IMR-90 (cell line): ENCODE results near the gene RABEP1. TPM values are rescaled to one million over a fixed set of nuclear protein-coding genes. Genes with fewer than 3 reads are reported as not detected.

ENCODE experiments used
- ATAC-seq: fragments of 200-7000 bp; cut with Tn5 transposase; 2 replicates; pipeline ENCODE4 v1.9.1; 2020; ENCODE audit warnings: low read depth, mild to moderate bottlenecking, moderate library complexity
- BruUV-seq: library from RNA; stranded (reverse); fragments of 400-500 nt; replicated peaks from 2 replicates; lab custom pipeline; 2021; lab: Mats Ljungman, UMichigan
- CTCF ChIA-PET: fragments of 300-600 bp; formaldehyde crosslinking; extraction: SDS; loops from one replicate; lab custom pipeline; 2021; ENCODE audit warnings: antibody characterized with exemption; lab: Yijun Ruan, JAX
- POLR2A ChIA-PET: fragments of 300-600 bp; sonication (Branson Sonifier 250); formaldehyde crosslinking; loops from one replicate; lab custom pipeline; 2022; ENCODE audit warnings: antibody characterized with exemption; ENCODE audit not compliant: unreplicated experiment; lab: Charles Lee
- DNase-seq: peaks from one replicate; pipeline ENCODE4 v3.0.0; 2013
- H2AFZ ChIP-seq: replicated peaks from 2 replicates; pipeline ENCODE3; 2013; ENCODE audit warnings: low read length, mild to moderate bottlenecking; ENCODE audit not compliant: poor library complexity
- H2AK5ac ChIP-seq: 2 replicates; pipeline ENCODE4 v1.6.1; 2013; ENCODE audit warnings: low read depth, low read length, inconsistent platforms
- H2AK9ac ChIP-seq: replicated peaks from 2 replicates; pipeline ENCODE3; 2013; ENCODE audit warnings: mild to moderate bottlenecking, low read depth, low read length, moderate library complexity; ENCODE audit not compliant: poor library complexity
- H2BK120ac ChIP-seq: 2 replicates; pipeline ENCODE4 v1.6.1; 2013; ENCODE audit warnings: low read depth, low read length, inconsistent platforms
- H2BK15ac ChIP-seq: 3 replicates; pipeline ENCODE4 v1.6.1; 2013; ENCODE audit warnings: low read depth, low read length, inconsistent platforms
- H2BK20ac ChIP-seq: 2 replicates; pipeline ENCODE4 v1.6.1; 2013; ENCODE audit warnings: low read depth, mild to moderate bottlenecking, inconsistent platforms, low read length, moderate library complexity
- H2BK5ac ChIP-seq: 2 replicates; pipeline ENCODE4 v1.6.1; 2013; ENCODE audit warnings: mild to moderate bottlenecking, low read depth, low read length, inconsistent platforms; ENCODE audit not compliant: poor library complexity, severe bottlenecking
- H3K14ac ChIP-seq: replicated peaks from 2 replicates; pipeline ENCODE4 v1.6.1; 2013; ENCODE audit warnings: low read depth, low read length, inconsistent platforms
- H3K18ac ChIP-seq: 2 replicates; pipeline ENCODE4 v1.6.1; 2013; ENCODE audit warnings: low read depth, low read length, control low read depth
- H3K23ac ChIP-seq: 2 replicates; pipeline ENCODE4 v1.6.1; 2013; ENCODE audit warnings: low read depth, low read length, inconsistent platforms
- H3K27ac ChIP-seq: 2 replicates; pipeline ENCODE4 v1.5.1; 2013; ENCODE audit warnings: mild to moderate bottlenecking, control low read depth, low read length; ENCODE audit not compliant: insufficient read depth
- H3K27me3 ChIP-seq: 2 replicates; pipeline ENCODE4 v1.6.1; 2013; ENCODE audit warnings: low read length; ENCODE audit not compliant: control insufficient read depth, insufficient read depth
- H3K36me3 ChIP-seq: 2 replicates; pipeline ENCODE4 v1.6.1; 2013; ENCODE audit warnings: low read length, mixed read lengths; ENCODE audit not compliant: control insufficient read depth, insufficient read depth
- H3K4ac ChIP-seq: 2 replicates; pipeline ENCODE4 v1.6.1; 2013; ENCODE audit warnings: low read depth, low read length, inconsistent platforms
- H3K4me1 ChIP-seq: 2 replicates; pipeline ENCODE4 v1.6.1; 2013; ENCODE audit warnings: low read length, mixed read lengths; ENCODE audit not compliant: control insufficient read depth, insufficient read depth
- H3K4me2 ChIP-seq: 2 replicates; pipeline ENCODE4 v1.6.1; 2013; ENCODE audit warnings: low read depth, mild to moderate bottlenecking, control low read depth, low read length, moderate library complexity
- H3K4me3 ChIP-seq: 2 replicates; pipeline ENCODE4 v1.5.1; 2013; ENCODE audit warnings: low read depth, mild to moderate bottlenecking, control low read depth, low read length, moderate library complexity; ENCODE audit not compliant: insufficient read depth
- H3K56ac ChIP-seq: 2 replicates; pipeline ENCODE4 v1.6.1; 2013; ENCODE audit warnings: low read length, inconsistent platforms; ENCODE audit not compliant: insufficient read depth; ENCODE audit errors: extremely low read depth
- H3K79me1 ChIP-seq, 2 experiments: 2 replicates each; pipeline ENCODE4 v1.6.1; 2013; ENCODE audit warnings: low read length in 2 of 2, inconsistent platforms in 1 of 2, low read depth in 1 of 2
- H3K9ac ChIP-seq: 2 replicates; pipeline ENCODE4 v1.6.1; 2013; ENCODE audit warnings: low read depth, low read length, control low read depth
- H3K9me1 ChIP-seq: 2 replicates; pipeline ENCODE4 v1.6.1; 2013; ENCODE audit warnings: low read length, inconsistent platforms; ENCODE audit not compliant: insufficient read depth
- H3K9me3 ChIP-seq: 2 replicates; pipeline ENCODE4 v1.6.1; 2013; ENCODE audit warnings: low read length; ENCODE audit not compliant: control insufficient read depth, insufficient read depth
- H4K20me1 ChIP-seq: 2 replicates; pipeline ENCODE4 v1.6.1; 2013; ENCODE audit warnings: low read length, inconsistent platforms; ENCODE audit not compliant: insufficient read depth
- H4K5ac ChIP-seq: 2 replicates; pipeline ENCODE4 v1.6.1; 2013; ENCODE audit warnings: mild to moderate bottlenecking, low read depth, low read length, control low read depth
- H4K8ac ChIP-seq, 2 experiments: 2 replicates each; pipeline ENCODE4 v1.6.1; 2013; ENCODE audit warnings: low read depth in 2 of 2, low read length in 2 of 2, control low read depth in 1 of 2, inconsistent platforms in 1 of 2
- H4K91ac ChIP-seq: 2 replicates; pipeline ENCODE4 v1.6.1; 2013; ENCODE audit warnings: low read depth, low read length, inconsistent platforms; ENCODE audit not compliant: insufficient read depth
- BHLHE40 ChIP-seq: fragments of 150-350 bp; IDR thresholded peaks from 2 replicates; pipeline ENCODE4 v1.6.1; 2016; ENCODE audit warnings: mild to moderate bottlenecking, low read depth, low read length
- CEBPB ChIP-seq: IDR thresholded peaks from 2 replicates; pipeline ENCODE4 v1.6.1; 2012; ENCODE audit warnings: low read depth, low read length, improper control_type of control experiment
- CHD1 ChIP-seq: IDR thresholded peaks from 2 replicates; pipeline ENCODE4 v1.6.1; 2012; ENCODE audit warnings: low read depth, low read length, improper control_type of control experiment
- FOS ChIP-seq: fragments of 150-350 bp; IDR thresholded peaks from 2 replicates; pipeline ENCODE4 v1.6.1; 2016; ENCODE audit warnings: low read depth, low read length
- MAFK ChIP-seq: IDR thresholded peaks from 2 replicates; pipeline ENCODE4 v1.6.1; 2012; ENCODE audit warnings: low read depth, low read length, improper control_type of control experiment
- MAZ ChIP-seq: IDR thresholded peaks from 2 replicates; pipeline ENCODE4 v1.6.1; 2012; ENCODE audit warnings: low read depth, mild to moderate bottlenecking, low read length, improper control_type of control experiment, moderate library complexity, borderline replicate concordance
- MXI1 ChIP-seq: IDR thresholded peaks from 2 replicates; pipeline ENCODE4 v1.6.1; 2012; ENCODE audit warnings: low read depth, mild to moderate bottlenecking, low read length, moderate library complexity, borderline replicate concordance
- NFE2L2 ChIP-seq: fragments of 150-350 bp; IDR thresholded peaks from 2 replicates; pipeline ENCODE4 v1.6.1; 2016; ENCODE audit warnings: low read depth, mild to moderate bottlenecking, low read length
- POLR2A ChIP-seq: IDR thresholded peaks from 2 replicates; pipeline ENCODE4 v1.6.1; 2012; ENCODE audit warnings: mild to moderate bottlenecking, low read depth, low read length
- RAD21 ChIP-seq: IDR thresholded peaks from 2 replicates; pipeline ENCODE4 v1.6.1; 2012; ENCODE audit warnings: low read length, improper control_type of control experiment
- RCOR1 ChIP-seq: IDR thresholded peaks from 2 replicates; pipeline ENCODE4 v1.6.1; 2012; ENCODE audit warnings: mild to moderate bottlenecking, low read length, improper control_type of control experiment; ENCODE audit not compliant: insufficient replicate concordance
- RFX5 ChIP-seq: IDR thresholded peaks from 2 replicates; pipeline ENCODE4 v1.8.0; 2012; ENCODE audit warnings: low read depth, mild to moderate bottlenecking, low read length, moderate library complexity
- SMC3 ChIP-seq: fragments of 150-350 bp; IDR thresholded peaks from 2 replicates; pipeline ENCODE4 v1.6.1; 2016; ENCODE audit warnings: low read depth, mild to moderate bottlenecking, antibody characterized with exemption, low read length, moderate library complexity
- WGBS, 2 experiments: methylation state at CpG; one replicate each; pipeline versions ENCODE4 v1.1.5 to v1.1.7; 2013; ENCODE audit warnings: missing lambda C conversion rate in 2 of 2; ENCODE audit not compliant: insufficient read length in 1 of 2; ENCODE audit errors: extremely low coverage in 2 of 2; 5-methylcytosine and 5-hydroxymethylcytosine counted together
- dilution Hi-C: fragments of 300-500 bp; cut with HindIII; formaldehyde crosslinking; loops from one replicate; pipeline ENCODE4 v1.14.3; 2018; ENCODE audit warnings: low sequenced_read_pairs; ENCODE audit not compliant: unreplicated experiment
- in situ Hi-C: fragments of 300-500 bp; cut with MboI; formaldehyde crosslinking; loops from 3 replicates; pipeline ENCODE4 v1.14.3; 2019; ENCODE audit warnings: low sequenced_read_pairs, inconsistent platforms, mixed read lengths
- intact Hi-C: fragments of 100-400 bp; cut with micrococcal nuclease; formaldehyde crosslinking; loops from 2 replicates; pipeline ENCODE4 v1.10.0; 2022
- polyA plus RNA-seq, 3 experiments: library from polyadenylated mRNA; depleted of rRNA; stranded (reverse); fragments of >200 nt; gene quantifications; 2 replicates each; pipeline ENCODE4 v1.2.3, GENCODE V29; 2012; ENCODE audit warnings: low replicate concordance in 1 of 3
- total RNA-seq: library from RNA; depleted of rRNA; stranded (reverse); fragments of >200 nt; gene quantifications from 2 replicates; pipeline ENCODE4 v1.2.3, GENCODE V29; 2012
- TF ChIP-seq, protein P1 (sequence below): fragments of 150-350 bp; IDR thresholded peaks from 2 replicates; pipeline ENCODE4 v1.6.1; 2016; ENCODE audit warnings: low read depth, mild to moderate bottlenecking, low read length, moderate library complexity, borderline replicate concordance
- TF ChIP-seq, protein P2 (sequence below): fragments of 150-350 bp; IDR thresholded peaks from 2 replicates; pipeline ENCODE4 v1.6.1; 2017; ENCODE audit warnings: mild to moderate bottlenecking, antibody characterized with exemption, low read length, low read depth

The RABEP1 gene
- total and polyA plus RNA-seq, 2 of the 4 experiments (the other 2 are of a cell fraction), result 15.3 to 38.2 TPM

DNA sequence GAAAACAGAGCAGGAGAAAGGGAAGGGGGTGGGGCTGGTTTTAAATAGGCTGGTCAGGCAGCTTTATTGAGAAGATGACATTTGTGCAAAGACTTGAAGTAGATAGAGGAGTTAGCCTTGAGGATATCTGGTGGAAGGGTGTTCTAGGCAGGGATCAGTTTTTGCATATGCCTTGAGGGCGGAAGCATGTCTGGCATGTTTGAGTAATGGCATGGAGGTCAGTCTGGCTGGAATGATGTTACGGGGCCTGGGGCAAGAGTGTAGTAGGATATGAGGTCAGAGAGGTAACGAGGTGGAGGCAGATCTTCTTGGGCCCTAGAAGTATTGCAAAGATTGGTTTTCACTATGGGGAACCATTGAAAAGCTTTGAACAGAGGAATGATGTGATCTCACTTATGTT, 4.8 kb downstream of the RABEP1 start:
- no peak overlapping the region for H3K4ac ChIP-seq
- dilution Hi-C loops, result no loop called here
- H2BK5ac ChIP-seq, result no peak overlapping the region
- peaks cover 9% of the 10 kb centered on the region; the same call in 1 of the 2 replicates for H3K9me1 ChIP-seq
- no peak overlapping the region for H3K14ac ChIP-seq
- H3K23ac ChIP-seq, result no peak overlapping the region
- no peaks in the 10 kb centered on the region for H3K27me3 ChIP-seq
- no peak overlapping the region for H3K27ac ChIP-seq
- CTCF ChIA-PET, result interaction anchor here (0.5 kb wide), 1 partner anchor 12 kb away, joined by 3 read pairs; no protein-coding TSS in a partner anchor
- H2AK9ac ChIP-seq, result no peak overlapping the region
- no peak overlapping the region for H2BK120ac ChIP-seq
- ATAC-seq (no peak), DNase-seq (no peak)
- BruUV-seq, result no TSS peak
- H3K4me1 ChIP-seq, result peaks cover 6% of the 10 kb centered on the region
- H2AFZ ChIP-seq, result no peak overlapping the region
- POLR2A ChIA-PET, result no interaction called here
- peaks cover 35 to 64% of the 10 kb centered on the region in 2 experiments for H3K79me1 ChIP-seq
- H4K5ac ChIP-seq, result no peak overlapping the region
- H4K8ac ChIP-seq, result no peak overlapping the region
- H4K91ac ChIP-seq, result no peak overlapping the region
- H3K4me2 ChIP-seq, result no peak overlapping the region
- no peak overlapping the region for H3K56ac ChIP-seq
- H3K36me3 ChIP-seq, result no peaks in the 10 kb centered on the region; the same call in none of the 2 replicates
- no peak overlapping the region for H3K18ac ChIP-seq
- 100% methylated on average over 2 of the region's 3 CpGs; no CpG with 5 or more reads in 1 of the 2 experiments for WGBS, 2 experiments
- no peak overlapping the region for H3K9ac ChIP-seq
- in situ Hi-C loops, result no loop called here
- H4K20me1 ChIP-seq, result peaks cover 46% of the 10 kb centered on the region
- H3K4me3 ChIP-seq, result no peak overlapping the region
- H2BK15ac ChIP-seq, result no peak overlapping the region
- H2AK5ac ChIP-seq, result no peak overlapping the region
- no peaks in the 10 kb centered on the region for H3K9me3 ChIP-seq
- intact Hi-C loops, result loop anchor here (10.0 kb wide), 1 partner anchor 128 kb away; the partner anchor contains the start of gene NUP88
- no peak overlapping the region for H2BK20ac ChIP-seq
- TF ChIP-seq MAFK (no peak), CEBPB (no peak), MXI1 (no peak), POLR2A (no peak), BHLHE40 (no peak), SMC3 (no peak), MAZ (no peak), NFE2L2 (no peak), RAD21 (no peak), RCOR1 (no peak), RFX5 (no peak), FOS (no peak), CHD1 (no peak)
- TF ChIP-seq, protein P1, sequence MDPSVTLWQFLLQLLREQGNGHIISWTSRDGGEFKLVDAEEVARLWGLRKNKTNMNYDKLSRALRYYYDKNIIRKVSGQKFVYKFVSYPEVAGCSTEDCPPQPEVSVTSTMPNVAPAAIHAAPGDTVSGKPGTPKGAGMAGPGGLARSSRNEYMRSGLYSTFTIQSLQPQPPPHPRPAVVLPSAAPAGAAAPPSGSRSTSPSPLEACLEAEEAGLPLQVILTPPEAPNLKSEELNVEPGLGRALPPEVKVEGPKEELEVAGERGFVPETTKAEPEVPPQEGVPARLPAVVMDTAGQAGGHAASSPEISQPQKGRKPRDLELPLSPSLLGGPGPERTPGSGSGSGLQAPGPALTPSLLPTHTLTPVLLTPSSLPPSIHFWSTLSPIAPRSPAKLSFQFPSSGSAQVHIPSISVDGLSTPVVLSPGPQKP, result no peak
- TF ChIP-seq, protein P2, sequence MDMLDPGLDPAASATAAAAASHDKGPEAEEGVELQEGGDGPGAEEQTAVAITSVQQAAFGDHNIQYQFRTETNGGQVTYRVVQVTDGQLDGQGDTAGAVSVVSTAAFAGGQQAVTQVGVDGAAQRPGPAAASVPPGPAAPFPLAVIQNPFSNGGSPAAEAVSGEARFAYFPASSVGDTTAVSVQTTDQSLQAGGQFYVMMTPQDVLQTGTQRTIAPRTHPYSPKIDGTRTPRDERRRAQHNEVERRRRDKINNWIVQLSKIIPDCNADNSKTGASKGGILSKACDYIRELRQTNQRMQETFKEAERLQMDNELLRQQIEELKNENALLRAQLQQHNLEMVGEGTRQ, result no peak
